Myometrial cell (primary cell): ENCODE data around the gene POLDIP3. TPM values are rescaled to one million over a fixed set of nuclear protein-coding genes. Genes with fewer than 3 reads are reported as not detected.

ENCODE experiments used
- total RNA-seq: library from RNA; depleted of rRNA; stranded (reverse); fragments of >200 nt; gene quantifications from 2 replicates; pipeline ENCODE4 v1.2.3, GENCODE V29; 2015

POLDIP3 gene
- total RNA-seq: 30.3 TPM in 2 replicates

GRCh38 chr22:42614312-42615091, at the start of gene POLDIP3:
Gene POLDIP3 (minus strand): TSS chr22:42614883. CDS start chr22:42614857, 26 bp downstream.

GRCh38 chr22:42649246-42650099, 34.8 kb upstream of the POLDIP3 start, which contains the start of gene CYB5R3:
Gene CYB5R3 (minus strand): TSS chr22:42649392. CDS start chr22:42649315, 77 bp downstream.

GRCh38 chr22:42553475-42554361, 61.0 kb downstream of the POLDIP3 start, which contains the start of gene SERHL2:
Gene SERHL2 (plus strand): TSS chr22:42553956. CDS start chr22:42554021, 65 bp downstream.

Other genes with a start within 250 kb of the POLDIP3 start
- 0.18 TPM in 1 of 2 replicates, not detected in the other for gene NFAM1, start 182.5 kb downstream of the POLDIP3 start, total RNA-seq
- gene RRP7A, start 95.1 kb downstream of the POLDIP3 start, total RNA-seq: 37.9 and 49.0 TPM in 2 replicates
- gene SERHL2, start 60.9 kb downstream of the POLDIP3 start, total RNA-seq: 6.9 and 20.2 TPM in 2 replicates
- not detected in 2 replicates for gene ATP5MGL, start 25.7 kb upstream of the POLDIP3 start, total RNA-seq
- gene CYB5R3, start 34.5 kb upstream of the POLDIP3 start, total RNA-seq: 147 and 154 TPM in 2 replicates
- gene A4GALT, start 106.0 kb upstream of the POLDIP3 start, total RNA-seq: 6.9 and 8.3 TPM in 2 replicates
- 77.1 and 124 TPM in 2 replicates for gene ARFGAP3, start 242.4 kb upstream of the POLDIP3 start, total RNA-seq